WTC11 (cell line): ENCODE measurements around the gene CSPG5. TPM values are rescaled to one million over a fixed set of nuclear protein-coding genes. Genes with fewer than 3 reads are reported as not detected.

Experiments
- ATAC-seq: fragments of 200-7000 bp; cut with Tn5 transposase; 2 replicates; pipeline ENCODE4 v1.10.0; 2021; ENCODE audit warnings: mild to moderate bottlenecking, moderate library complexity
- CTCF ChIA-PET: fragments of 300-600 bp; sonication (Branson Sonifier 250); formaldehyde crosslinking; loops from one replicate; lab custom pipeline; 2021; ENCODE audit warnings: antibody characterized with exemption; lab: Charles Lee
- POLR2A ChIA-PET: fragments of 350-600 bp; sonication (Branson Sonifier 250); formaldehyde crosslinking; loops from one replicate; lab custom pipeline; 2021; ENCODE audit warnings: antibody characterized with exemption; lab: Charles Lee
- DNase-seq: peaks from one replicate; pipeline ENCODE4 v3.0.0; 2021; ENCODE audit warnings: low spot score
- H3K27ac Mint-ChIP-seq: 2 replicates; pipeline ENCODE4 v1.8.0; 2021; ENCODE audit warnings: mixed read lengths
- H3K27me3 Mint-ChIP-seq: 2 replicates; pipeline ENCODE4 v1.8.0; 2021; ENCODE audit warnings: low read depth, mild to moderate bottlenecking, moderate library complexity, mixed read lengths
- H3K36me3 Mint-ChIP-seq: 2 replicates; pipeline ENCODE4 v1.8.0; 2021; ENCODE audit warnings: mixed read lengths
- H3K4me1 Mint-ChIP-seq: 2 replicates; pipeline ENCODE4 v1.8.0; 2022; ENCODE audit warnings: mixed read lengths
- H3K4me3 Mint-ChIP-seq: 2 replicates; pipeline ENCODE4 v1.8.0; 2021; ENCODE audit warnings: mild to moderate bottlenecking, moderate library complexity, mixed read lengths
- H3K9me3 Mint-ChIP-seq: 2 replicates; pipeline ENCODE4 v1.8.0; 2021; ENCODE audit warnings: mixed read lengths
- ATF1 ChIP-seq: sonication (generic); formaldehyde crosslinking; IDR thresholded peaks from 2 replicates; pipeline ENCODE4 v1.8.1; 2023; ENCODE audit warnings: mild to moderate bottlenecking, moderate library complexity, missing genetic modification reagents
- ATF3 ChIP-seq: sonication (generic); formaldehyde crosslinking; conservative IDR thresholded peaks from 2 replicates; pipeline ENCODE4 v1.8.1; 2022; ENCODE audit warnings: mild to moderate bottlenecking, missing genetic modification reagents
- ATF6 ChIP-seq: sonication (generic); formaldehyde crosslinking; IDR thresholded peaks from 2 replicates; pipeline ENCODE4 v1.8.1; 2023; ENCODE audit warnings: mild to moderate bottlenecking, missing genetic modification reagents
- CDX4 ChIP-seq: fragments of 250-450 bp; sonication (Bioruptor Pico); IDR thresholded peaks from 2 replicates; pipeline ENCODE4 v1.9.0; 2021; ENCODE audit warnings: moderate library complexity, mild to moderate bottlenecking, inconsistent platforms, borderline replicate concordance
- ELF4 ChIP-seq: sonication (generic); formaldehyde crosslinking; IDR thresholded peaks from 2 replicates; pipeline ENCODE4 v1.8.1; 2022; ENCODE audit warnings: low read depth, mild to moderate bottlenecking, moderate library complexity, missing genetic modification reagents
- FOXP1 ChIP-seq: sonication (generic); formaldehyde crosslinking; IDR thresholded peaks from 2 replicates; pipeline ENCODE4 v1.8.0; 2022; ENCODE audit warnings: missing genetic modification reagents, mild to moderate bottlenecking, moderate library complexity, borderline replicate concordance
- HMGXB4 ChIP-seq: sonication (generic); formaldehyde crosslinking; IDR thresholded peaks from 2 replicates; pipeline ENCODE4 v1.8.1; 2023; ENCODE audit warnings: mild to moderate bottlenecking, moderate library complexity, missing genetic modification reagents
- IRF2 ChIP-seq: sonication (generic); formaldehyde crosslinking; IDR thresholded peaks from 2 replicates; pipeline ENCODE4 v1.8.0; 2022; ENCODE audit warnings: low read depth, missing genetic modification reagents, borderline replicate concordance
- KAT7 ChIP-seq: sonication (generic); formaldehyde crosslinking; IDR thresholded peaks from 2 replicates; pipeline ENCODE4 v1.8.1; 2023; ENCODE audit warnings: missing genetic modification reagents, mild to moderate bottlenecking, borderline replicate concordance
- MXD4 ChIP-seq: fragments of 250-450 bp; sonication (Bioruptor Pico); IDR thresholded peaks from 2 replicates; pipeline ENCODE4 v1.8.0; 2021; ENCODE audit warnings: mild to moderate bottlenecking, moderate library complexity, borderline replicate concordance
- NR2C2 ChIP-seq: sonication (generic); formaldehyde crosslinking; IDR thresholded peaks from 2 replicates; pipeline ENCODE4 v1.8.0; 2022; ENCODE audit warnings: mild to moderate bottlenecking, missing genetic modification reagents
- RORB ChIP-seq: fragments of 250-450 bp; sonication (Bioruptor Pico); IDR thresholded peaks from 2 replicates; pipeline ENCODE4 v1.9.0; 2021; ENCODE audit warnings: mild to moderate bottlenecking
- TCF7 ChIP-seq: sonication (generic); formaldehyde crosslinking; IDR thresholded peaks from 2 replicates; pipeline ENCODE4 v1.8.0; 2022; ENCODE audit warnings: mild to moderate bottlenecking, low read depth, missing genetic modification reagents, moderate library complexity
- TEAD4 ChIP-seq: sonication (generic); formaldehyde crosslinking; IDR thresholded peaks from 2 replicates; pipeline ENCODE4 v1.8.0; 2022; ENCODE audit warnings: mild to moderate bottlenecking, missing genetic modification reagents
- USF1 ChIP-seq: sonication (generic); formaldehyde crosslinking; IDR thresholded peaks from 2 replicates; pipeline ENCODE4 v1.8.0; 2022; ENCODE audit warnings: mild to moderate bottlenecking, missing genetic modification reagents
- ZNF138 ChIP-seq: sonication (generic); formaldehyde crosslinking; conservative IDR thresholded peaks from 2 replicates; pipeline ENCODE4 v1.8.1; 2022; ENCODE audit warnings: mild to moderate bottlenecking, moderate library complexity, missing genetic modification reagents
- ZNF219 ChIP-seq: sonication (generic); formaldehyde crosslinking; IDR thresholded peaks from 2 replicates; pipeline ENCODE4 v1.8.0; 2023; ENCODE audit warnings: missing genetic modification reagents, mild to moderate bottlenecking, borderline replicate concordance
- ZNF232 ChIP-seq: sonication (generic); formaldehyde crosslinking; IDR thresholded peaks from 2 replicates; pipeline ENCODE4 v1.8.0; 2022; ENCODE audit warnings: mild to moderate bottlenecking, missing genetic modification reagents
- ZNF263 ChIP-seq: sonication (generic); formaldehyde crosslinking; IDR thresholded peaks from 2 replicates; pipeline ENCODE4 v1.8.1; 2022; ENCODE audit warnings: low read depth, mild to moderate bottlenecking, moderate library complexity, missing genetic modification reagents
- ZNF671 ChIP-seq: fragments of 250-450 bp; sonication (Bioruptor Pico); IDR thresholded peaks from 2 replicates; pipeline ENCODE4 v1.8.0; 2021; ENCODE audit warnings: mild to moderate bottlenecking
- total RNA-seq: library from RNA; stranded (reverse); gene quantifications from 3 replicates; pipeline ENCODE4 v1.2.3, GENCODE V29; 2021
- TF ChIP-seq, protein P1 (sequence below): sonication (generic); formaldehyde crosslinking; IDR thresholded peaks from 2 replicates; pipeline ENCODE4 v1.8.1; 2023; ENCODE audit warnings: mild to moderate bottlenecking, missing genetic modification reagents, borderline replicate concordance

CSPG5 gene
- total RNA-seq, 1 experiment from 2014 or later: 3.3 TPM

- CTCF ChIA-PET: no interaction called here
- H3K4me3 Mint-ChIP-seq: no peak overlapping the region
- no peaks in the 10 kb centered on the region for H3K9me3 Mint-ChIP-seq
- no peak for DNase-seq
- H3K27me3 Mint-ChIP-seq: no peaks in the 10 kb centered on the region
- no peak for TF ChIP-seq HMGXB4
- TF ChIP-seq, all 79 proteins: peak for 0
- 0 out of 2 replicates have a peak, but pooled peaks cover 2% of the 10 kb centered on the region for H3K4me1 Mint-ChIP-seq
- H3K27ac Mint-ChIP-seq: peak overlapping the region; percentile 32
- no peak for ATAC-seq
- POLR2A ChIA-PET: no interaction called here
- H3K36me3 Mint-ChIP-seq: peaks cover 53% of the 10 kb centered on the region
Observed at GRCh38 chr3:47612178-47612577, 33.5 kb upstream of the CSPG5 start.

DNA sequence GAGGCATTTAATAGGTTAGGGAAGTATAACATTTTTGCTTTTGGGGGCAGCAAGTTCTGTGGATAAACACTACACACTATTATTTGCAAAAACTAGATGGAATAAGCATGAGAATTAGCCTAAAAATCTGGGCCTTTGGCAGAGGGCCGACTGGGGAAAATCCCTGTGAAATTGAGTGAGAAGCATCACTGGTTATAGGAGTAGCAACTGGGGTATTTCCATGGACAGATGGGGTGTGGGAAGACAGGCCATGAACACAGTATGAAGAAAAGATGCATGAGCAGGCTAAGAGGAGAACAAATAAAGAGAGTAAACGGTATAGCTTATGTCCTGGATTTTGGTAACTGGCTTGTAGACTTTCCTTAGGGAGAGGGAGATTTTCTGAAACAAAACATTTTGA is 32.9 kb upstream of the CSPG5 start:
- no peak overlapping the region for H3K4me3 Mint-ChIP-seq
- TF ChIP-seq ZNF219 (no peak), ELF4 (CRISPR knock-in tag) (no peak), ZNF671 (CRISPR knock-in tag) (no peak), ATF6 (CRISPR knock-in tag) (no peak), FOXP1 (no peak), KAT7 (CRISPR knock-in tag) (no peak), TCF7 (CRISPR knock-in tag) (no peak), NR2C2 (CRISPR knock-in tag) (no peak), ZNF232 (CRISPR knock-in tag) (no peak), ZNF138 (CRISPR knock-in tag) (no peak), USF1 (CRISPR knock-in tag) (no peak)
- peaks cover 51% of the 10 kb centered on the region for H3K36me3 Mint-ChIP-seq
- no peak for DNase-seq
- no peaks in the 10 kb centered on the region for H3K27me3 Mint-ChIP-seq
- no peaks in the 10 kb centered on the region for H3K9me3 Mint-ChIP-seq
- CTCF ChIA-PET: no interaction called here
- POLR2A ChIA-PET: no interaction called here
- no peak for ATAC-seq
- H3K4me1 Mint-ChIP-seq: 0 out of 2 replicates have a peak, but pooled peaks cover 2% of the 10 kb centered on the region
- H3K27ac Mint-ChIP-seq: peak overlapping the region; percentile 32; the same call in 1 of the 2 replicates

- CTCF ChIA-PET: no interaction called here
- Mint-ChIP-seq H3K36me3 (peaks cover 60% of the 10 kb centered on the region), H3K4me3 (no peak overlapping the region), H3K27ac (no peak overlapping the region; the same call in 1 of the 2 replicates), H3K4me1 (no peaks in the 10 kb centered on the region), H3K9me3 (no peaks in the 10 kb centered on the region), H3K27me3 (no peaks in the 10 kb centered on the region)
- ATAC-seq: no peak
- POLR2A ChIA-PET: interaction anchor here (0.6 kb wide), 1 partner anchor 473 kb away, joined by 3 read pairs; no protein-coding TSS in a partner anchor
- DNase-seq: no peak
- no peak for TF ChIP-seq MXD4 (CRISPR knock-in tag)
- no peak for TF ChIP-seq FOXP1
- TF ChIP-seq RORB (CRISPR knock-in tag): no peak
- TF ChIP-seq HMGXB4: no peak
- TF ChIP-seq, protein P1, sequence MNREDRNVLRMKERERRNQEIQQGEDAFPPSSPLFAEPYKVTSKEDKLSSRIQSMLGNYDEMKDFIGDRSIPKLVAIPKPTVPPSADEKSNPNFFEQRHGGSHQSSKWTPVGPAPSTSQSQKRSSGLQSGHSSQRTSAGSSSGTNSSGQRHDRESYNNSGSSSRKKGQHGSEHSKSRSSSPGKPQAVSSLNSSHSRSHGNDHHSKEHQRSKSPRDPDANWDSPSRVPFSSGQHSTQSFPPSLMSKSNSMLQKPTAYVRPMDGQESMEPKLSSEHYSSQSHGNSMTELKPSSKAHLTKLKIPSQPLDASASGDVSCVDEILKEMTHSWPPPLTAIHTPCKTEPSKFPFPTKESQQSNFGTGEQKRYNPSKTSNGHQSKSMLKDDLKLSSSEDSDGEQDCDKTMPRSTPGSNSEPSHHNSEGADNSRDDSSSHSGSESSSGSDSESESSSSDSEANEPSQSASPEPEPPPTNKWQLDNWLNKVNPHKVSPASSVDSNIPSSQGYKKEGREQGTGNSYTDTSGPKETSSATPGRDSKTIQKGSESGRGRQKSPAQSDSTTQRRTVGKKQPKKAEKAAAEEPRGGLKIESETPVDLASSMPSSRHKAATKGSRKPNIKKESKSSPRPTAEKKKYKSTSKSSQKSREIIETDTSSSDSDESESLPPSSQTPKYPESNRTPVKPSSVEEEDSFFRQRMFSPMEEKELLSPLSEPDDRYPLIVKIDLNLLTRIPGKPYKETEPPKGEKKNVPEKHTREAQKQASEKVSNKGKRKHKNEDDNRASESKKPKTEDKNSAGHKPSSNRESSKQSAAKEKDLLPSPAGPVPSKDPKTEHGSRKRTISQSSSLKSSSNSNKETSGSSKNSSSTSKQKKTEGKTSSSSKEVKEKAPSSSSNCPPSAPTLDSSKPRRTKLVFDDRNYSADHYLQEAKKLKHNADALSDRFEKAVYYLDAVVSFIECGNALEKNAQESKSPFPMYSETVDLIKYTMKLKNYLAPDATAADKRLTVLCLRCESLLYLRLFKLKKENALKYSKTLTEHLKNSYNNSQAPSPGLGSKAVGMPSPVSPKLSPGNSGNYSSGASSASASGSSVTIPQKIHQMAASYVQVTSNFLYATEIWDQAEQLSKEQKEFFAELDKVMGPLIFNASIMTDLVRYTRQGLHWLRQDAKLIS: no peak
- no peak for TF ChIP-seq ATF3 (CRISPR knock-in tag)
- TF ChIP-seq IRF2 (CRISPR knock-in tag): no peak
- no peak for TF ChIP-seq CDX4 (CRISPR knock-in tag)
- TF ChIP-seq ZNF263 (CRISPR knock-in tag): no peak
- TF ChIP-seq ATF1: no peak
- TF ChIP-seq TEAD4: no peak
Observed at GRCh38 chr3:47610583-47610982, 31.9 kb upstream of the CSPG5 start.
